Measurements from ENCODE around the gene IL20RB.
"Not testable (repeated sequence)": the region's sequence is repeated elsewhere in the genome, so short reads cannot be mapped to it uniquely, and the experiment has no call there.

Gene IL20RB

DNA sequence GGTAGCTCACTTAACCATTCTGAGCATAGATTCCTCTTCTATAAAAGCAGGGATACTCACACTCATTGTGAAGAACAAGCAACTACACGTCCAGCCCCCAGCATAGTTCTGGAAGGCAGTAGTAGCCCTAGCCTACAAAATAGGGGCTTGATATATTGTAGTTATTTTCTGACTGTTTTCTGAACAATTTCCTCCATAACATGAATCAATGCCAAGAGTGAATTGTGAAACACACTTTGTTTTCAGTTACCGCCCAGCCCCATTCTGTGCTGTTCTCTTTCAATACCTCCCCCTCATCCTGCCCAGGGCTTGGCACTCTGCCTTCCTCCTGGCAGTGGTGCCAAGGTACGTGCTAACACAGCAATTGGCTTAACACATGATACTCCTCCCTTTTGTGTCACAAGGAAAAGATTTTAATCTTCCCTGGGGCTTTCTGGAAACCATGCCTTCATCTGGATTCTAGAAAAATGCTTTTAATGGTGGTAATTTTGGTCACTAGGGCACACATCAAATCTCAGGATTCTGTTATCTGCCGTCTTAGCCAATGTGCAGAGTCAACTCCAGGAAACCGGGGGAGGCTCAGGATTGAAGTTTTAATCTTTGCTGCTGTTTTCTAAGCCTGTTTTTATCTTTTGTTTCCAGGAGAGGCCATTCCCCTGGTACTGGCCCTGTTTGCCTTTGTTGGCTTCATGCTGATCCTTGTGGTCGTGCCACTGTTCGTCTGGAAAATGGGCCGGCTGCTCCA is 37.2 kb downstream of the IL20RB start:
- no peak overlapping the region for H3K4me2 ChIP-seq (ENCODE audit: low read length)
- H2AFZ ChIP-seq (ENCODE audit: low read depth, low read length), result no peak overlapping the region

GRCh38 chr3:136995652-136996051 is 37.9 kb downstream of the IL20RB start:
- no peak overlapping the region for H3K27ac ChIP-seq (ENCODE audit: low read length)
- H3K9ac ChIP-seq (ENCODE audit: low read length), result no peak overlapping the region
- no peaks in the 10 kb centered on the region for H3K36me3 ChIP-seq (replicated peaks; ENCODE audit: low read depth, low read length)
- no peak overlapping the region for H2AFZ ChIP-seq (ENCODE audit: low read depth, low read length)
- H3K27me3 ChIP-seq (ENCODE audit: low read depth, low read length), result no peaks in the 10 kb centered on the region
- H4K20me1 ChIP-seq (ENCODE audit: insufficient read depth, low read length), result no peaks in the 10 kb centered on the region
- no peak for TF ChIP-seq EZH2phosphoT487 (IDR thresholded peaks at IDR 0.05; ENCODE audit: low read depth)
- TF ChIP-seq, protein P1, sequence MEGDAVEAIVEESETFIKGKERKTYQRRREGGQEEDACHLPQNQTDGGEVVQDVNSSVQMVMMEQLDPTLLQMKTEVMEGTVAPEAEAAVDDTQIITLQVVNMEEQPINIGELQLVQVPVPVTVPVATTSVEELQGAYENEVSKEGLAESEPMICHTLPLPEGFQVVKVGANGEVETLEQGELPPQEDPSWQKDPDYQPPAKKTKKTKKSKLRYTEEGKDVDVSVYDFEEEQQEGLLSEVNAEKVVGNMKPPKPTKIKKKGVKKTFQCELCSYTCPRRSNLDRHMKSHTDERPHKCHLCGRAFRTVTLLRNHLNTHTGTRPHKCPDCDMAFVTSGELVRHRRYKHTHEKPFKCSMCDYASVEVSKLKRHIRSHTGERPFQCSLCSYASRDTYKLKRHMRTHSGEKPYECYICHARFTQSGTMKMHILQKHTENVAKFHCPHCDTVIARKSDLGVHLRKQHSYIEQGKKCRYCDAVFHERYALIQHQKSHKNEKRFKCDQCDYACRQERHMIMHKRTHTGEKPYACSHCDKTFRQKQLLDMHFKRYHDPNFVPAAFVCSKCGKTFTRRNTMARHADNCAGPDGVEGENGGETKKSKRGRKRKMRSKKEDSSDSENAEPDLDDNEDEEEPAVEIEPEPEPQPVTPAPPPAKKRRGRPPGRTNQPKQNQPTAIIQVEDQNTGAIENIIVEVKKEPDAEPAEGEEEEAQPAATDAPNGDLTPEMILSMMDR (IDR thresholded peaks at IDR 0.05; ENCODE audit: low read depth, low read length), result no peak
- no peak overlapping the region for H3K4me3 ChIP-seq (ENCODE audit: low read length)
- H3K9me3 ChIP-seq (ENCODE audit: insufficient read depth, low read length), result no peaks in the 10 kb centered on the region
- H3K4me2 ChIP-seq (ENCODE audit: low read length), result no peak overlapping the region
- no peaks in the 10 kb centered on the region for H3K79me2 ChIP-seq (ENCODE audit: low read length)
- no peaks in the 10 kb centered on the region for H3K4me1 ChIP-seq (ENCODE audit: low read length)

More for the DNA sequence above, 37.2 kb downstream of the IL20RB start:
- H3K4me1 ChIP-seq (ENCODE audit: low read length), result no peaks in the 10 kb centered on the region
- H3K79me2 ChIP-seq (ENCODE audit: low read length), result no peaks in the 10 kb centered on the region
- H3K27ac ChIP-seq (ENCODE audit: low read length), result no peak overlapping the region
- H4K20me1 ChIP-seq (ENCODE audit: insufficient read depth, low read length), result no peaks in the 10 kb centered on the region
- no peaks in the 10 kb centered on the region for H3K36me3 ChIP-seq (replicated peaks; ENCODE audit: low read depth, low read length)
- H3K9me3 ChIP-seq (ENCODE audit: insufficient read depth, low read length), result no peaks in the 10 kb centered on the region
- no peak for TF ChIP-seq EZH2phosphoT487 (IDR thresholded peaks at IDR 0.05; ENCODE audit: low read depth)
- TF ChIP-seq, protein P1 (IDR thresholded peaks at IDR 0.05; ENCODE audit: low read depth, low read length), result no peak
- no peak overlapping the region for H3K4me3 ChIP-seq (ENCODE audit: low read length)
- no peak overlapping the region for H3K9ac ChIP-seq (ENCODE audit: low read length)
- no peaks in the 10 kb centered on the region for H3K27me3 ChIP-seq (ENCODE audit: low read depth, low read length)

- Histone ChIP-seq H3K9ac (ENCODE audit: low read length) (no peak overlapping the region), H4K20me1 (ENCODE audit: insufficient read depth, low read length) (no peaks in the 10 kb centered on the region), H3K79me2 (ENCODE audit: low read length) (no peaks in the 10 kb centered on the region), H3K36me3 (replicated peaks; ENCODE audit: low read depth, low read length) (no peaks in the 10 kb centered on the region), H3K4me1 (ENCODE audit: low read length) (no peaks in the 10 kb centered on the region), H3K4me2 (ENCODE audit: low read length) (no peak overlapping the region), H3K4me3 (ENCODE audit: low read length) (no peak overlapping the region), H2AFZ (ENCODE audit: low read depth, low read length) (no peak overlapping the region), H3K9me3 (ENCODE audit: insufficient read depth, low read length) (no peaks in the 10 kb centered on the region), H3K27me3 (ENCODE audit: low read depth, low read length) (no peaks in the 10 kb centered on the region), H3K27ac (ENCODE audit: low read length) (no peak overlapping the region)
- no peak for TF ChIP-seq EZH2phosphoT487 (IDR thresholded peaks at IDR 0.05; ENCODE audit: low read depth)
Observed at GRCh38 chr3:137000039-137000438, 42.3 kb downstream of the IL20RB start.

GRCh38 chr3:137007376-137007775 is 49.6 kb downstream of the IL20RB start:
- H3K4me2 ChIP-seq (ENCODE audit: low read length); H3K79me2 ChIP-seq (ENCODE audit: low read length); H3K27ac ChIP-seq (ENCODE audit: low read length); H4K20me1 ChIP-seq (ENCODE audit: insufficient read depth, low read length); H3K4me3 ChIP-seq (ENCODE audit: low read length); H3K27me3 ChIP-seq (ENCODE audit: low read depth, low read length); H3K9me3 ChIP-seq (ENCODE audit: insufficient read depth, low read length); H3K4me1 ChIP-seq (ENCODE audit: low read length); H2AFZ ChIP-seq (ENCODE audit: low read depth, low read length); H3K9ac ChIP-seq (ENCODE audit: low read length); H3K36me3 ChIP-seq (replicated peaks; ENCODE audit: low read depth, low read length): not testable (repeated sequence)

- Histone ChIP-seq H3K27ac (ENCODE audit: low read length) (no peak overlapping the region), H3K4me1 (ENCODE audit: low read length) (no peaks in the 10 kb centered on the region), H2AFZ (ENCODE audit: low read depth, low read length) (no peak overlapping the region), H4K20me1 (ENCODE audit: insufficient read depth, low read length) (no peaks in the 10 kb centered on the region), H3K9ac (ENCODE audit: low read length) (no peak overlapping the region), H3K36me3 (replicated peaks; ENCODE audit: low read depth, low read length) (no peaks in the 10 kb centered on the region), H3K79me2 (ENCODE audit: low read length) (no peaks in the 10 kb centered on the region), H3K27me3 (ENCODE audit: low read depth, low read length) (no peaks in the 10 kb centered on the region), H3K9me3 (ENCODE audit: insufficient read depth, low read length) (no peaks in the 10 kb centered on the region), H3K4me2 (ENCODE audit: low read length) (no peak overlapping the region), H3K4me3 (ENCODE audit: low read length) (no peak overlapping the region)
- TF ChIP-seq EZH2phosphoT487 (IDR thresholded peaks at IDR 0.05; ENCODE audit: low read depth), result no peak
- TF ChIP-seq, protein P1 (IDR thresholded peaks at IDR 0.05; ENCODE audit: low read depth, low read length), result no peak
Observed at GRCh38 chr3:137008131-137008530, 50.3 kb downstream of the IL20RB start.

Measured in OCI-LY3 (cell line).